HG03469 (cell line): ENCODE measurements around the gene TLK2.
"Not testable (repeated sequence)": the region's sequence is repeated elsewhere in the genome, so short reads cannot be mapped to it uniquely, and the experiment has no call there.

Experiments
- ATAC-seq: cut with Tn5 transposase; IDR thresholded peaks from one replicate; pipeline ENCODE4 v1.9.1; 2021; ENCODE audit warnings: mild to moderate bottlenecking, moderate library complexity, moderate number of reproducible peaks; ENCODE audit not compliant: unreplicated experiment

TLK2 gene

GRCh38 chr17:62552851-62553659, 74.4 kb downstream of the TLK2 start:
- not testable (repeated sequence) for ATAC-seq

- ATAC-seq, result not testable (repeated sequence)
Observed at GRCh38 chr17:62557532-62557931, 78.9 kb downstream of the TLK2 start.

GRCh38 chr17:62558941-62559340, 80.3 kb downstream of the TLK2 start:
- ATAC-seq, result not testable (repeated sequence)

DNA sequence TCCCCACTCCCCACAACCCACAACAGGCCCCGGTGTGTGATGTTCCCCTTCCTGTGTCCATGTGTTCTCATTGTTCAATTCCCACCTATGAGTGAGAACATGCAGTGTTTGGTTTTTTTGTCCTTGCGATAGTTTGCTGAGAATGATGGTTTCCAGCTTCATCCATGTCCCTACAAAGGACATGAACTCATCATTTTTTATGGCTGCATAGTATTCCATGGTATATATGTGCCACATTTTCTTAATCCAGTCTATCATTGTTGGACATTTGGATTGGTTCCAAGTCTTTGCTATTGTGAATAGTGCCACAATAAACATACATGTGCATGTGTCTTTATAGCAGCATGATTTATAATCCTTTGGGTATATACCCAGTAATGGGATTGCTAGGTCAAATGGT, 82.3 kb downstream of the TLK2 start:
- not testable (repeated sequence) for ATAC-seq

GRCh38 chr17:62562656-62563055, 84.0 kb downstream of the TLK2 start:
- no peak for ATAC-seq

- ATAC-seq, result no peak
Observed at GRCh38 chr17:62565817-62566216, 87.2 kb downstream of the TLK2 start.

DNA sequence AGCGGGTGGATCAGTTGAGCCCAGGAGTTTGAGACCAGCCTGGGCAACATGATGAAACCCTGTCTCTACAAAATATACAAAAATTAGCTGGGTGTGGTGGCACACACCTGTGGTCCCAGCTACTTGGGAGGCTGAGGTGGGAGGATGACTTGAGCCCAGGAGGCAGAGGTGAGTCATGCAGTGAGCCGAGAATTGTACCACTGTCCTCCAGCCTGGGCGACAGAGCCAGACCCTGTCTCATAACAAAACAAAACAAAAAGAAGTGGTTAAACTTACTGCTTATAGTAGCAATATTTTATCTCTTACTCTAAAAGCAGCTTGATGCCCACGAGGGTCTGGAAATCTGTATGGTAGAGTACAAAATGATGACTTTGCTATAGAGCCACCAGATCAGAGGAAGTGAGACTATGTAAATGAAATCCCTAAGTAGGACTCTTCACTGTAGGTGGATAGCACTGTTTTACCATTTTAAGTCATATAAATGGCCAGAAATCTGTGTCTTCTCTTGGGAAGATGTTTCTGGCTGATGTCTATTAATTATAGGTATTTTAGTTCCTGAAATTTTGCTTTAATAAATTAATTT, 88.5 kb downstream of the TLK2 start:
- no peak for ATAC-seq

DNA sequence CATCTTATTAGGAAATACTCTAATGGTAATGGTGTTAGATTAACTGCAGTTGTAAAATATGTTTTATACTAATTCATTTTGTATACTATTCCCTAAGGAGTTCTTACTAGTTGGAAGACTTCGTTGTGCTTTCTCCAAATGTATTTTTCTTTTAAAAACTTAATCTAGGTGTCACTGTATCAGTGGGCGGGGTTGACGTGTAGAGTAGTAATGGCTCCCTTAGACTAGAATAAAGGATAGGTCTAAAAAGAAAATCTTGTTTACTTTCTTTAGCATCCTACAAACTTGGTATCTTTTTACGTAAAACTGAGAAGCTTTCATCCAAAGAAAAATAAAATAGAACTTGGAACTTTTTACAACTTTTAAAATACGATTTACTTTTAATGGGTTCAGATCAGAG, 93.9 kb downstream of the TLK2 start:
- no peak for ATAC-seq

GRCh38 chr17:62572888-62573401, 94.3 kb downstream of the TLK2 start:
- no peak for ATAC-seq

- ATAC-seq, result no peak
Observed at GRCh38 chr17:62573480-62574117, 95.0 kb downstream of the TLK2 start.

GRCh38 chr17:62576382-62576781, 97.8 kb downstream of the TLK2 start:
- no peak for ATAC-seq

DNA sequence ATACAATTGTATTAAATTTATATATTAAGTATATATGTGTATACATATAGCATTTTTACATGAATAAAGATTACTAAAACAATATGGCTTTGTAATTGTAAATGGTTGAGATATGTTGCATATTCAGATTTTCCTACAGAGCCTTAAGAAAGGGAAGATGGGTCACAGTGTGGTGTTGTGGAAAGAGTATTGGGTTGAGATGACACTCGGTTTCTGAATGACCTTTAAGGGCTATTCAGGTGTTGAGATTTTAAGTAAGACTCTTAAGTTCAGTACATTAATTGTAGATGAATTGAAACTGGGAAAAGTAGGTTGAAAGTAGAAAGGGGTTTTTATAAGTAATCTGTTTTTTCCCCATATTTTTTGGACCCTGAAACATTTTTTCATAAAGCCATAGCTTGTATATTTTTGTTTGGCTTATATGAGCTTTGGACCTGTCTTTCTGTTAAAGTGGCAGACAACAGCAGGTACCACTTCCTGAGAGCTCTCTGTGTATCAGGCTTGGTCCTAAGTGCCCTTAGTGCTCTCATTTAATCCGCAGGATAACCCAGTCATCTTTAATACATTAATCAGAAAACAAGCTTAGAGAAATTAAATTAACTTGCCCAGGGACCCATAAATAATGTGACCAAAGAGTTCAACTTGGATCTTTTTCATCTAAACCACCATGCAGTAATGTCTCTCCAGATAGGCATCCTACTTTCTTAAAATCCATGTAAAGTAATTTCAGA, 100.3 kb downstream of the TLK2 start:
- no peak for ATAC-seq

DNA sequence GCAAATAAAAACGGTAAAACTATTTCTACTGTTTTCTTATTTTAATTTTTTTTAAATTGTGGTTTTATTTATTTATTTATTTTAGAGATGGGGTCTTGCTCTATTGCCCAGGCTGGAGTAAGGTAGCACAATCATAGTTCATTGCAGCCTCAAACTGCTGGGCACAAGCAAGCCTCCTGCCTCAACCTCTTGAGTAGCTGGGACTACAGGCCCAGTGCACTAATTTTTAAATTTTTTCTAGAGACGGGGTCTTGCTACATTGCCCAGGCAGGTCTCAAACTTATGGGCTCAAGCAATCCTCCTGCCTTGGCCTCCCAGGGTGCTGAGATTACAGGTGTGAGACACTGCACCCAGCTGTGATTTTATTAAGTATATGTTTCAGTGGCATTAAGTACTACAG, 102.3 kb downstream of the TLK2 start:
- no peak for ATAC-seq

GRCh38 chr17:62581764-62582163, 103.1 kb downstream of the TLK2 start:
- no peak for ATAC-seq

GRCh38 chr17:62587554-62587953, 108.9 kb downstream of the TLK2 start:
- ATAC-seq, result no peak

- no peak for ATAC-seq
Observed at GRCh38 chr17:62588109-62588508, 109.5 kb downstream of the TLK2 start.

DNA sequence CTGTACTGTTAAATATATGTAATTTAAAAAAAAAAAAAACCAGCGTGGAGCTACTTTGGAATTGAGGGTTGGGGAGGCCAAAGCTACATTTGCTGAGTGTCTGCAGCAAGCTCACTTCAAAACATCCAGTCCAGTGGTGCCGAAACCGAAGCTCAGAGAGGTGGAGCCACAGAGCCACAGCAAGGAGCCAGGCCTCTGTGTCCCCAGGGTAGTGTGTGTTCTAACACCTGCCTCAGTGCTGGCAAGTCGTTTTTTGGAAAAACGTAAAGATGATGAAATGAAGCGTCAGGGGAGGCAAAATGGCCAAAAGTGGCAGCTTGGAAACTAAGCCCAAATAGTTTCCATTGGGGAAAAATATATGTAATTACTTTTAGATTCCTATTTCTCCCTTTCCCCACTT, 112.7 kb downstream of the TLK2 start:
- no peak for ATAC-seq

DNA sequence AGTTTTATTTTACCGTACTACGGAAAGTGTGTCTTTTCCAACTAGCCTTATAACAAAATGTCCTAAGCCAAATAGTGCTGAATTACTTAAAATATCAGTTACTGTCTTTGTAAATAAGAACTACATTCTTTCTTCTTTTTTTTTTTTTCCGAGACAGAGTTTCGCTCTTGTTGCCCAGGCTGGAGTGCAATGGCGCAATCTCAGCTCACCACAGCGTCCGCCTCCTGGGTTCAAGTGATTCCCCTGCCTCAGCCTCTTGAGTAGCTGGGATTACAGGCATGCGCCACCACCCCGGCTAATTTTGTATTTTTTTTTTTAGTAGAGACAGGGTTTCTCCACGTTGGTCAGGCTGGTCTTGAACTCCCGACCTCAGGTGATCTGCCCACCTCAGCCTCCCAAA, 113.2 kb downstream of the TLK2 start:
- ATAC-seq, result not testable (repeated sequence)

- ATAC-seq, result no peak
Observed at GRCh38 chr17:62592341-62593099, 113.9 kb downstream of the TLK2 start.

DNA sequence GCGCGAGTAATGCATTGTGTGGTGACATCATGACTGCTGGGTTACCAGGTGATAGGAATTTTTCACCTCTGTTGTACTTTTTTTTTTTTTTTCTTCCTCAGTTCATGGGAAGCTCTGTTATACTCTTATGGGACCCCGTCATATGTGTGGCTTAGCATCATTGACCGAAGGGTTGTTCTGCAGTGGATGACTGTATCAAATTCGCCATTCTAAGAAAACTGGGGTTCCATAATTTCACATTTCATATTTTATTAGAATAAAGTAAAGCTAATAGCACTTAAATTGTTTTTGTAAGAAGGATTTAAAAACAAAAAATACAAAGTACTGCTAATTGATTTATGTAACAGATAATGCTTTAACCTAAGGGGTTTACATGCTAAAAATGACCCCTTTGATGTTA, 116.9 kb downstream of the TLK2 start:
- ATAC-seq, result no peak
